GM08714 (cell line): ENCODE data around the gene PLEKHA8.

Experiments used
- H3K4me3 ChIP-seq: fragments of 200-500 bp; sonication (Bioruptor generic); 2 replicates; pipeline ENCODE4 v1.5.1; 2014; ENCODE audit warnings: mild to moderate bottlenecking, low read length, inconsistent platforms
- ZNF274 ChIP-seq: IDR thresholded peaks from 2 replicates; pipeline ENCODE4 v1.6.1; 2012; ENCODE audit warnings: mild to moderate bottlenecking, low read depth, low read length

Gene PLEKHA8

DNA sequence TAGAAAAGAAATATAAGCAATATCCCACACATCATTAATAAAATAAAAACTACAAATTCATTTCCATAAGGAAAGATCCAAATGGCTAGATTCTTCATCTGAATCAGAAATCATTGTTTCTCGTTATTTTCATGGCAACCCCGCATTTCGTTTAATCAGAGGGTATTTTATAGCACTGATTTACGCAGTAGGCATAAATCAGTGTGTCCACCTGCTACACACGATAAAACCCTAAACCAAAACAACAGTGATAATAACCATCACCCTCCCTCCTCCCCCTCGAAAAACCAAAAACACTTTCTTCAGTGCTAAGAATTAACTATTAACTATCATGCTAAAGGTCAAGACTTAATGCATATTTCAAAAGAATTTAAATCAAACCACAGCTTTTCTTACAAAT, 18.2 kb upstream of the PLEKHA8 start:
- no peak for TF ChIP-seq ZNF274
- H3K4me3 ChIP-seq: no peak overlapping the region

DNA sequence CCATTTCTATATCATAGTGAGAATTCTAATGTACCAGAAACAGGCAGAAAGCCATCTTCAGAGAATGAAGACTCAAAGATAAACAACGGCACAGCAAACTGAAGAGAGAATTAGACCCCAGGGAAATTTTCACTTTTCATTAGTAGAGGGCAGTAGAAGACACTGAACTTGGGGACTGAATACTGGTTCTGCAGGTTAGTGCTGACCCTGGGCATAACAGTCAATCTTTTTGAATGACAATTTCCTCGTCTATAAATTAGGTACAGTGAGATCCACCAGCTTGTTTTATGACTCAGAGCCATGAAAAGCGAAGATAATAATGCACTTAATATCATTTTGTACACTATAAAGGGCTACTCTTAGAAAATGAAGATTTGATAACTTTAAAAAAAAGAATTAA, 15.5 kb upstream of the PLEKHA8 start:
- H3K4me3 ChIP-seq: no peak overlapping the region
- TF ChIP-seq ZNF274: no peak

DNA sequence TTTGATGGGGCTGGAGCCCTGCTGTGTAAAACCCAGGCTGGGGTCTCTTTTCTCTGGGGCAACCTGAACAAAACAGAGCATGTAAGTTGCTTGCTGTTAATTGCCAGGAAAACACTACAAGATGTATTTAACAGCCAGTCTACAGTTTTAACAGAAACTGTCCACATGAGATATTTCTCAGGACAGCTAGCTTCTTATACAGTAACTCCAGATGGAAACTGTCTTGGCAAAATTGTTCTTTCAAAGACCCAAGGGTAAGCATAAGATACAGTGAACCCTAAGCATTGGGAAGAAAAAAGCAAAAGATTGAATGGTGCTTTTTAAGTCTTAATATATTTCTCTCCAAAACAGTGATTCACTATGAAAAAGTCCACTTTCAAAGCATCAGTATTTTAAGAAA, 9.8 kb upstream of the PLEKHA8 start:
- no peak for TF ChIP-seq ZNF274
- H3K4me3 ChIP-seq: no peak overlapping the region

DNA sequence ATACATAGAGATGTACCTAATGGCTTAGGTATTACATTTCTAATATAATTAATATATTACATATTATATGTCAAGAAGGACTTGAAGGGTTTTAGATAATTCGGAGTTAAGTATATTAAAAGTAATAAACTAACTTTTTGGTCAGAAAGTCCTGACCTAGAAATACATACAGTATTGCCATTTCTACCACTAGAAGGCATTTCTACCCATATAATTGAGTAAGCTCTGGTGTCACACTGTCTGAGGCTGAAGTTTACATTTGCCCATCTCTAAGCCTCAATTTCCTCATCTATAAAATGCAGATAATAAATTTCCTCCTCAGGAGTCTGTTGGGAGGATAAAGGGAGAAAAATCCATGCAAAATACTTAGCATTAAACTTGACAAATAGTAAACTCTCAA, 8.8 kb upstream of the PLEKHA8 start:
- H3K4me3 ChIP-seq: no peak overlapping the region
- no peak for TF ChIP-seq ZNF274

DNA sequence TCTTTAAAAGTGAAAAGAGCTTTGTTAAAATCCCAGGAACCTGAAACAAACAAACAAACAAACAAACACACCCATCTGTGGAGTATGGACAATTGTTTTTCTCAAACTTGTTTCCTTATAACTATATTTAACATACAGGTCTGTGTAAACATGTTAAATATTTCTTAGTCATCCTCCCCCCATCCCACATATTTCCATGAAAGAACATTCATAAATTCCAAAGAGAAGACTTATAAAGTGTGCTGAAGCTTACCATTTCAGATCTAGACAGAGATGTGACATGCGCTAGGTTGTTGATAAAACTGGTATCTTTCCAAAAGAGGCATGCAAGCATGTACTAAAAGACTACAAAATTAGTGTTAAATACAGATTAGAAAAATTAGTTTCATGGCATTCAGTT, 8.3 kb upstream of the PLEKHA8 start:
- H3K4me3 ChIP-seq: no peak overlapping the region
- no peak for TF ChIP-seq ZNF274

DNA sequence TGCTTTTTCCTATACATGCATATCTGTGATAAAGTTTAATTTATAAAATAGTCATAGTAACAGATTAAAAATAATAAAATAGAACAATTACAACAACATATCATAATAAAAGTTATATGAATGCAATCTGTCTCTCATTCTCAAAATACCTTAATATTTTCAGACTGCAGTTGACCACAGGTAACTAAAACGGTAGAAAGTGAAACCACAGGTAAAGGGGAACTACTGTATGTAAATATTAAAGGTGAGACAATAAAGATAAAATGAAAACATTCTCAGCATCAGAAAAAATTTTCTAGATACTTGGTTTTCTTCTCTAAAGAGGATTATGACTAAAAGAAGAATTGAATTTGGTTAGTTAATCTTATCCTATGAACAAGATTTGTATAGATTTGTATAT, 7.7 kb upstream of the PLEKHA8 start:
- no peak for TF ChIP-seq ZNF274
- H3K4me3 ChIP-seq: no peak overlapping the region

- TF ChIP-seq ZNF274: no peak
- no peak overlapping the region for H3K4me3 ChIP-seq
These were observed 5.2 kb upstream of the PLEKHA8 start for GRCh38 chr7:30022991-30023390.

DNA sequence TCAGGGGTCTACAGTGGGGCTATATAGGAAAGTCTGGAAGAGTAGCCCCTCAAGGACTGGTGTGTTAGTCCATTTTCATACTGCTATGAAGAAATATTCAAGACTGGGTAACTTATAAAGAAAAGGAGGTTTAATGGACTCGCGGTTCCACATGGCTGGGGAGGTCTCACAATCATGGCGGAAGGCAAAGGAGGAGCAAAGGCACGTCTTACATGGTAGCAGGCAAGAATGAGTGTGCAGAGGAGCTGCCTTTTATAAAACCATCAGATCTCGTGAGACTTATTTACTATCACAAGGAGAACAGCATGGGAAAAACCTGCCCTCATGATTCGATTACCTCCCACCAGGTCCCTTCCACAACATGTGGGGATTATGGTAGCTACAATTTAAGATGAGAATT, 4.7 kb upstream of the PLEKHA8 start:
- no peak overlapping the region for H3K4me3 ChIP-seq
- no peak for TF ChIP-seq ZNF274

GRCh38 chr7:30026229-30027064, 1.8 kb upstream of the PLEKHA8 start, which contains the start of gene FKBP14:
Gene FKBP14 (minus strand): TSS chr7:30026702. CDS start chr7:30026508, 194 bp downstream.
- H3K4me3 ChIP-seq: peak within 1 kb of the TSS; percentile 99
- TF ChIP-seq ZNF274: no peak

GRCh38 chr7:30027065-30027456, 1.2 kb upstream of the PLEKHA8 start:
- no peak for TF ChIP-seq ZNF274
- peak overlapping the region; percentile 99 for H3K4me3 ChIP-seq

DNA sequence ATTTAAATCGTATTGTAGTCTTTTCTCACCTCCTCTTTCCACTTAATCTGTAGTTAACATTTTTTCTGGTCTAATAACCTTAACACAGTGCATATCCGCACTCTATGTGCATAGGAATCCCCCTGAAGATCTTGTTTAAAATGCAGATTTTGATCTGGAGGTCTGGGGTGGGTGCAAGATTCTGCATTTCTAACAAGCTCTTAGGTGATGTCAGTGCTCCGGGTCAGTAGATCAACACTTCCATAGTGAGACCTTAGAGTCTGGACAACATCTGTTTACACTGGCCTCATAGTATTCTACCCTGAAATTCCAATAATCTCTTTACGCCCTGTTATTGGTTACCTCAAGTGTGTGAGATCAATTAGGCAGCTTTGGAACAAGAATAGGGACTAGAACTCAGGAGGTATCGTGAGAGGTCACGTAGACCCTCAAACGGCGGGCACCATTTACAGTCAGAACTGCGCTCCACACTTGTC, 434 bp upstream of the PLEKHA8 start:
- TF ChIP-seq ZNF274: no peak
- H3K4me3 ChIP-seq: peak overlapping the region; percentile 99

GRCh38 chr7:30028749-30029635, 780 bp downstream of the PLEKHA8 start:
- no peak for TF ChIP-seq ZNF274
- H3K4me3 ChIP-seq: peak overlapping the region; percentile 99

GRCh38 chr7:30029696-30030095, 1.5 kb downstream of the PLEKHA8 start:
- peak overlapping the region; percentile 99 for H3K4me3 ChIP-seq
- TF ChIP-seq ZNF274: no peak

DNA sequence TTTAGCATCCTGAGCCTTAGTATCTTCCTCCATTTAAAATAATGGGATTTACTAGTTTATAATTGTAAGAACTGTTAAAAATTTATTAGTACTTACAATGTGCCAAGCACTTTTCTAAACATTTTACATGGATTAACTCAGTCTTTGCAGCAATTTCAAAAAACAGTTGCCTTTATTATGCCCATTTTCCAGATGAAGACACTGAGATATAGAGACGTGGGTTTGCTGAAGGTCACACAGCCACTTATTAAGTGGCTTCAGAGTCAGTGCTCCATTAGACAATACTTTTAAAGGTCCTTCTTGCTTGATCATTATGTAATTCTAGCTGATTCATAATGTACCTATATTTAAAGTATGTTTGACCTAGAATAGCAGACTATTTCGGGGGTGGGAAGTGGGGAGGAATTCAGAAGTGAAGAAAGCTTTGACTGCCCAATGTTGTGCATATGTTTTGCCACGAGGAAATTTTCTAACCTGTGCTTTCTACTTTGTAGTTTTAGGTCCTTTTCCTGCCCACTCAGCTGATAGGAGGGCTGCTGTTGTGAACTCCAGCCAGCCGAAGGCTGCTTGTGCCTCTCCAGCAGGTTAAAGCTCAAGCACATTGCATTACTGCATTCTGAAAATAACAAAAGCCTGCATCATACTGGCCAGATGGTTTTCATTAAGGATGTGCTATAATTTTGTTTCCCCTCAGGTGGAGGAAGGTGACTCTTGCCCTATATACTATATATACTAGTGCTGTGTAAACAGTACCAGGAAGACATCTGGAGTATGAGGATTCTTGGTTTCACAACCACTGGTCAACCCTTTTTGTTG, 4.3 kb downstream of the PLEKHA8 start:
- no peak for TF ChIP-seq ZNF274
- no peak overlapping the region for H3K4me3 ChIP-seq

GRCh38 chr7:30034501-30034900, 6.3 kb downstream of the PLEKHA8 start:
- H3K4me3 ChIP-seq: no peak overlapping the region
- TF ChIP-seq ZNF274: no peak
